HG03066 (cell line): ENCODE results near the gene NOTCH2.
"Not testable (repeated sequence)": the region's sequence is repeated elsewhere in the genome, so short reads cannot be mapped to it uniquely, and the experiment has no call there.

Experiments used
- ATAC-seq: cut with Tn5 transposase; IDR thresholded peaks from one replicate; pipeline ENCODE4 v1.9.1; 2021; ENCODE audit warnings: low read depth; ENCODE audit not compliant: unreplicated experiment

NOTCH2 gene

GRCh38 chr1:120087959-120088358 is 18.5 kb upstream of the NOTCH2 start:
- ATAC-seq: not testable (repeated sequence)

GRCh38 chr1:120069920-120070214 is 405 bp upstream of the NOTCH2 start:
- not testable (repeated sequence) for ATAC-seq

- ATAC-seq: not testable (repeated sequence)
These were observed 787 bp downstream of the NOTCH2 start for GRCh38 chr1:120068683-120069066.

GRCh38 chr1:120048208-120048607 is 21.3 kb downstream of the NOTCH2 start:
- not testable (repeated sequence) for ATAC-seq

- ATAC-seq: not testable (repeated sequence)
These were observed 27.7 kb downstream of the NOTCH2 start for GRCh38 chr1:120041771-120042170.

GRCh38 chr1:120032253-120032652 is 37.2 kb downstream of the NOTCH2 start:
- not testable (repeated sequence) for ATAC-seq

GRCh38 chr1:120023791-120024190 is 45.7 kb downstream of the NOTCH2 start:
- ATAC-seq: not testable (repeated sequence)

- ATAC-seq: not testable (repeated sequence)
These were observed 54.5 kb downstream of the NOTCH2 start for GRCh38 chr1:120014978-120015377.

- ATAC-seq: not testable (repeated sequence)
These were observed 61.1 kb downstream of the NOTCH2 start for GRCh38 chr1:120008320-120008719.

- ATAC-seq: not testable (repeated sequence)
These were observed 61.6 kb downstream of the NOTCH2 start for GRCh38 chr1:120007850-120008249.

GRCh38 chr1:120001035-120001434 is 68.4 kb downstream of the NOTCH2 start:
- ATAC-seq: not testable (repeated sequence)

GRCh38 chr1:119996731-119997312 is 72.6 kb downstream of the NOTCH2 start:
- ATAC-seq: not testable (repeated sequence)

- not testable (repeated sequence) for ATAC-seq
These were observed 73.5 kb downstream of the NOTCH2 start for GRCh38 chr1:119995975-119996374.

GRCh38 chr1:119988306-119989062 is 81.0 kb downstream of the NOTCH2 start:
- no peak for ATAC-seq

GRCh38 chr1:119987686-119988085 is 81.8 kb downstream of the NOTCH2 start:
- ATAC-seq: no peak

GRCh38 chr1:119987112-119987511 is 82.3 kb downstream of the NOTCH2 start:
- no peak for ATAC-seq

GRCh38 chr1:119986007-119986497 is 83.4 kb downstream of the NOTCH2 start:
- no peak for ATAC-seq

GRCh38 chr1:119984771-119985170 is 84.7 kb downstream of the NOTCH2 start:
- no peak for ATAC-seq

- ATAC-seq: no peak
These were observed 87.3 kb downstream of the NOTCH2 start for GRCh38 chr1:119981986-119982815.

GRCh38 chr1:119981496-119981895 is 88.0 kb downstream of the NOTCH2 start:
- no peak for ATAC-seq

GRCh38 chr1:119978018-119978505 is 91.4 kb downstream of the NOTCH2 start:
- ATAC-seq: no peak
